PC-3 (cell line): Measurements from ENCODE around the gene DENND10. TPM values are rescaled to one million over a fixed set of nuclear protein-coding genes. Genes with fewer than 3 reads are reported as not detected.

Source experiments
- ATAC-seq: fragments of 200-7000 bp; cut with Tn5 transposase; 2 replicates; pipeline ENCODE4 v1.9.1; 2020; ENCODE audit warnings: mild to moderate bottlenecking, moderate library complexity
- BruUV-seq: library from RNA; stranded (reverse); fragments of 400-500 nt; replicated peaks from 2 replicates; lab custom pipeline; 2021; lab: Mats Ljungman, UMichigan
- CTCF ChIA-PET: fragments of 300-600 bp; sonication (Branson Sonifier 250); formaldehyde crosslinking; loops from one replicate; lab custom pipeline; 2022; ENCODE audit warnings: antibody characterized with exemption; lab: Charles Lee
- POLR2A ChIA-PET: fragments of 300-600 bp; sonication (Branson Sonifier 250); formaldehyde crosslinking; loops from one replicate; lab custom pipeline; 2022; ENCODE audit warnings: antibody characterized with exemption; ENCODE audit not compliant: unreplicated experiment; lab: Charles Lee
- DNase-seq: peaks from one replicate; pipeline ENCODE4 v3.0.0-alpha.2; 2015
- H2AFZ ChIP-seq: fragments of 300-600 bp; sonication (generic); 2 replicates; pipeline ENCODE4 v1.6.0; 2016; ENCODE audit warnings: antibody characterized with exemption, low read length
- H3F3A ChIP-seq: fragments of 300-600 bp; sonication (generic); one replicate; pipeline ENCODE4 v1.6.0; 2017; ENCODE audit warnings: antibody characterized with exemption, low read length, control low read depth, mild to moderate bottlenecking; ENCODE audit not compliant: unreplicated experiment
- H3K27ac ChIP-seq: fragments of 300-600 bp; sonication (generic); 2 replicates; pipeline ENCODE4 v1.5.1; 2016; ENCODE audit warnings: mild to moderate bottlenecking, low read length
- H3K27me3 ChIP-seq: fragments of 300-600 bp; sonication (generic); 2 replicates; pipeline ENCODE4 v1.6.1; 2016; ENCODE audit warnings: low read length, mixed read lengths
- H3K36me3 ChIP-seq: fragments of 300-600 bp; sonication (generic); 2 replicates; pipeline ENCODE4 v1.6.1; 2016; ENCODE audit warnings: low read depth, mixed run types, low read length, mixed read lengths
- H3K4me1 ChIP-seq: fragments of 300-600 bp; sonication (generic); 2 replicates; pipeline ENCODE4 v1.5.1; 2016; ENCODE audit warnings: low read length; ENCODE audit not compliant: insufficient read depth
- H3K4me2 ChIP-seq: fragments of 300-600 bp; sonication (generic); 2 replicates; pipeline ENCODE4 v1.6.0; 2016; ENCODE audit warnings: low read length
- H3K4me3 ChIP-seq: fragments of 300-600 bp; sonication (generic); 2 replicates; pipeline ENCODE4 v1.5.1; 2016; ENCODE audit warnings: mild to moderate bottlenecking, low read length, mixed read lengths
- H3K79me2 ChIP-seq: fragments of 300-600 bp; sonication (generic); 2 replicates; pipeline ENCODE4 v1.6.1; 2017; ENCODE audit warnings: low read length, mixed read lengths
- H3K9ac ChIP-seq: fragments of 300-600 bp; sonication (generic); 2 replicates; pipeline ENCODE4 v1.6.0; 2016; ENCODE audit warnings: mild to moderate bottlenecking, low read length
- H3K9me2 ChIP-seq: fragments of 300-600 bp; sonication (generic); replicated peaks from 2 replicates; pipeline ENCODE4 v1.6.1; 2016; ENCODE audit warnings: mixed run types, low read length, mixed read lengths
- H3K9me3 ChIP-seq: fragments of 300-600 bp; sonication (generic); 2 replicates; pipeline ENCODE4 v1.6.1; 2016; ENCODE audit warnings: low read length, mixed read lengths
- H4K20me1 ChIP-seq: fragments of 300-600 bp; sonication (generic); 2 replicates; pipeline ENCODE4 v1.6.1; 2016; ENCODE audit warnings: low read length, mixed read lengths
- EZH2 ChIP-seq: fragments of 300-600 bp; sonication (generic); IDR thresholded peaks from one replicate; pipeline ENCODE4 v1.6.1; 2017; ENCODE audit warnings: antibody characterized with exemption, mild to moderate bottlenecking, low read length; ENCODE audit not compliant: unreplicated experiment
- EZH2phosphoT487 ChIP-seq: fragments of 300-600 bp; sonication (generic); IDR thresholded peaks from 2 replicates; pipeline ENCODE4 v1.6.1; 2018; ENCODE audit warnings: mild to moderate bottlenecking, antibody characterized with exemption, low read length, borderline replicate concordance
- intact Hi-C: fragments of 100-400 bp; cut with micrococcal nuclease; formaldehyde crosslinking; loops from 2 replicates; pipeline ENCODE4 v1.9.0; 2023
- total RNA-seq: library from RNA; depleted of rRNA; stranded (reverse); fragments of >200 nt; gene quantifications from 2 replicates; pipeline ENCODE4 v1.2.3, GENCODE V29; 2014
- TF ChIP-seq, protein P1 (sequence below): fragments of 300-600 bp; sonication (generic); conservative IDR thresholded peaks from 2 replicates; pipeline ENCODE4 v1.5.1; 2017; ENCODE audit warnings: antibody characterized with exemption, low read depth, mild to moderate bottlenecking, low read length

DENND10 gene
- total RNA-seq, 1 experiment from 2014 or later = 28.9 TPM

DNA sequence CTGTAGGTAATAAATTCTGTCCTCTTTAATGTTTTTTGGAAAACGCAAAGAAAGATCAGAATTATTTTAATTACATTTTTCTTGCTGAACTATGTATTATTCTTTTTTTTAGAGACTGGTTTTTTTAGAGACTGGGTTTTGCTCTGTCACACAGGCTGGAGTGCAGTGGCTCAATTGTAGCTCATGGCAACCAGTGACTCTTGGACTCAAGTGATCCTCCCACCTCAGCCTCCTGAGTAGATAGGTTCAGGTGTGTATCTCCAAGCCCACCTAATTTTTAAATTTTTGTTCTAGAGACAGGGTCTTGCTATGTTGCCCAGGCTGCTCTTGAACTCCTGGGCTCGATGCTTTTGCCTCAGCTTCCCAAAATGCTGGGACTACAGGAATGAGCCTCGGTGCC, 5.3 kb upstream of the DENND10 start:
- Histone ChIP-seq H3K9ac (no peak overlapping the region), H3K27ac (no peak overlapping the region), H2AFZ (no peak overlapping the region), H3K9me2 (no peaks in the 10 kb centered on the region), H3K27me3 (no peaks in the 10 kb centered on the region), H4K20me1 (no peaks in the 10 kb centered on the region), H3F3A (no peaks in the 10 kb centered on the region), H3K4me3 (no peak overlapping the region), H3K9me3 (no peaks in the 10 kb centered on the region), H3K79me2 (no peaks in the 10 kb centered on the region), H3K36me3 (no peaks in the 10 kb centered on the region), H3K4me2 (no peak overlapping the region), H3K4me1 (peaks cover 9% of the 10 kb centered on the region)
- TF ChIP-seq EZH2 = no peak
- no peak for TF ChIP-seq EZH2phosphoT487
- TF ChIP-seq, protein P1, sequence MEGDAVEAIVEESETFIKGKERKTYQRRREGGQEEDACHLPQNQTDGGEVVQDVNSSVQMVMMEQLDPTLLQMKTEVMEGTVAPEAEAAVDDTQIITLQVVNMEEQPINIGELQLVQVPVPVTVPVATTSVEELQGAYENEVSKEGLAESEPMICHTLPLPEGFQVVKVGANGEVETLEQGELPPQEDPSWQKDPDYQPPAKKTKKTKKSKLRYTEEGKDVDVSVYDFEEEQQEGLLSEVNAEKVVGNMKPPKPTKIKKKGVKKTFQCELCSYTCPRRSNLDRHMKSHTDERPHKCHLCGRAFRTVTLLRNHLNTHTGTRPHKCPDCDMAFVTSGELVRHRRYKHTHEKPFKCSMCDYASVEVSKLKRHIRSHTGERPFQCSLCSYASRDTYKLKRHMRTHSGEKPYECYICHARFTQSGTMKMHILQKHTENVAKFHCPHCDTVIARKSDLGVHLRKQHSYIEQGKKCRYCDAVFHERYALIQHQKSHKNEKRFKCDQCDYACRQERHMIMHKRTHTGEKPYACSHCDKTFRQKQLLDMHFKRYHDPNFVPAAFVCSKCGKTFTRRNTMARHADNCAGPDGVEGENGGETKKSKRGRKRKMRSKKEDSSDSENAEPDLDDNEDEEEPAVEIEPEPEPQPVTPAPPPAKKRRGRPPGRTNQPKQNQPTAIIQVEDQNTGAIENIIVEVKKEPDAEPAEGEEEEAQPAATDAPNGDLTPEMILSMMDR = no peak
- DNase-seq = no peak
- ChIA-PET POLR2A (no interaction called here), CTCF (no interaction called here)
- no TSS peak for BruUV-seq
- intact Hi-C loops = no loop called here
- ATAC-seq = no peak

DNA sequence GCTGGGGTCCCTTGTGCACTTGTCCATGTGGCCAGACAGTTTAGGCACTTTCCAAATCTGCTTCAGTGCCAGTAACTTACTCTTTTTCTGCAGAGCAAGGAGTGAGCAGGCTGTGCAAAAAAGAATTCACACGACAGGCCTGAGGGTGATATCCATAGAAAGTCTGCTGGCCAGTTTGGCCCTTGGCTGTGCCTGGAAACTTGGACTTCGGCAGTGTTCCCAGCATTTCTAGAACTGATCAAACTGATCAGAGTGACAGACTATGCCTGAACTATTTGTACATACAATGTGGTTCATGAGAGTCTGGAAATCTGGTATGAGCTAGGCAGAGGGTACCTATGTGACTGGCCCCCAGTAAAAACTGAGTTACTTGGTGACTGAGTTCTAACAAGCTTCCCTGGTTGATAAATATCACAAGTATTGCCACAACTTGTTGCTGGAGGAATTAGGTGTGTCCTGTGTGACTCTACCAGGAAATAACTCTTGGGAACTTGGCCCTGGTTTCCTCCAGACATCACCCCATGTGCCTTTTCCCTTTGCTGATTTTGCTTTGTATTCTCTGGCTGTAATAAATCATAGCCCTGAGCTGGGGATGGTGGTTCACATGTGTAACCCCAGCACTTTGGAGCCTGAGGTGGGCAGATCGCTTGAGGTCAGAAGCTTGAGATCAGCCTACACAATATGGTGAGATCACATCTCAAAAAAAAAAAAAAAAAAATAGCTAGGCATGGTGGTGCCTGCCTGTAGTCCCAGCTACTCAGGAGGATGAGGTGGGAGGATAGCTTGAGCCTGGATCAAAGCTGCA, 3.3 kb upstream of the DENND10 start:
- Histone ChIP-seq H4K20me1 (no peaks in the 10 kb centered on the region), H2AFZ (no peak overlapping the region), H3K4me2 (no peak overlapping the region)

More for the DNA sequence above, 3.3 kb upstream of the DENND10 start:
- peak overlapping the region; percentile 6; the same call in 1 of the 2 replicates for H3K27ac ChIP-seq
- no peaks in the 10 kb centered on the region for H3K9me2 ChIP-seq
- no peak; the same call in 1 of the 2 replicates for ATAC-seq
- TF ChIP-seq EZH2 (no peak), EZH2phosphoT487 (no peak)
- TF ChIP-seq, protein P1 = no peak
- no TSS peak for BruUV-seq
- peaks cover 11% of the 10 kb centered on the region for H3K79me2 ChIP-seq
- ChIA-PET POLR2A (interaction anchor here (0.5 kb wide), 1 partner anchor 60 kb away, joined by 4 read pairs; no protein-coding TSS in a partner anchor), CTCF (interaction anchor here (0.6 kb wide), 1 partner anchor 265 kb away, joined by 4 read pairs; no protein-coding TSS in a partner anchor)
- H3F3A ChIP-seq = no peaks in the 10 kb centered on the region
- peaks cover 16% of the 10 kb centered on the region for H3K4me1 ChIP-seq
- intact Hi-C loops = no loop called here
- H3K9ac ChIP-seq = no peak overlapping the region
- H3K27me3 ChIP-seq = no peaks in the 10 kb centered on the region
- DNase-seq = peak; percentile 30
- H3K36me3 ChIP-seq = no peaks in the 10 kb centered on the region
- no peaks in the 10 kb centered on the region for H3K9me3 ChIP-seq
- no peak overlapping the region for H3K4me3 ChIP-seq
